K562 (cell line): ENCODE results near the gene TUBB2A. TPM values are rescaled to one million over a fixed set of nuclear protein-coding genes. Genes with fewer than 3 reads are reported as not detected.
A peak's percentile ranks its signal among the peaks of the same experiment; 100 is the strongest.

Experiments
- ADNP ChIP-seq: fragments of 200-800 bp; sonication (Bioruptor generic); IDR thresholded peaks from 2 replicates; pipeline ENCODE4 v1.6.1; 2016; ENCODE audit warnings: missing genetic modification characterization, missing compliant biosample characterization
- ATF3 ChIP-seq, 2 experiments: fragments of 450-650 bp in 1 of 2; sonication (generic) in 1 of 2; formaldehyde crosslinking in 1 of 2; IDR thresholded peaks in 1 of 2; conservative IDR thresholded peaks in 1 of 2; 2 replicates each; pipeline versions ENCODE4 v1.6.1 to v1.8.1; 2016 to 2023; ENCODE audit warnings: mild to moderate bottlenecking in 2 of 2, moderate library complexity in 2 of 2, inconsistent platforms in 1 of 2, missing genetic modification reagents in 1 of 2
- BCOR ChIP-seq: fragments of 450-650 bp; IDR thresholded peaks from 2 replicates; pipeline ENCODE4 v1.6.1; 2016
- CBX5 ChIP-seq: IDR thresholded peaks from 2 replicates; pipeline ENCODE4 v1.6.1; 2014; ENCODE audit warnings: low read depth, borderline replicate concordance
- CCNT2 ChIP-seq: IDR thresholded peaks from 2 replicates; pipeline ENCODE4 v1.6.1; 2011; ENCODE audit warnings: borderline replicate concordance, low read depth, mild to moderate bottlenecking, moderate library complexity, mixed read lengths, low read length; ENCODE audit not compliant: insufficient read length; ENCODE audit errors: extremely low read depth
- DEAF1 ChIP-seq: fragments of 450-650 bp; formaldehyde crosslinking; IDR thresholded peaks from 2 replicates; pipeline ENCODE4 v1.4.0; 2020; ENCODE audit warnings: mild to moderate bottlenecking, moderate library complexity
- ETV5 ChIP-seq: sonication (generic); formaldehyde crosslinking; IDR thresholded peaks from 2 replicates; pipeline ENCODE4 v1.4.0; 2020; ENCODE audit warnings: low read depth, mild to moderate bottlenecking, missing genetic modification reagents
- HCFC1 ChIP-seq: IDR thresholded peaks from 2 replicates; pipeline ENCODE4 v1.6.1; 2012; ENCODE audit warnings: low read depth, low read length, improper control_type of control experiment
- MLLT1 ChIP-seq, 2 experiments: fragments of 450-650 bp; IDR thresholded peaks; 2 replicates each; pipeline ENCODE4 v1.6.1; 2016
- RBFOX2 ChIP-seq: fragments of 200-400 bp; formaldehyde crosslinking; IDR thresholded peaks from 2 replicates; pipeline ENCODE4 v1.6.1; 2017; ENCODE audit warnings: low read depth, mild to moderate bottlenecking, low read length, moderate library complexity
- ZBTB11 ChIP-seq, 3 experiments: fragments of 200-800 bp in 1 of 3; fragments of 250-450 bp in 1 of 3; fragments of 450-650 bp in 1 of 3; sonication (Bioruptor Pico) in 1 of 3; sonication (Bioruptor generic) in 1 of 3; formaldehyde crosslinking in 1 of 3; IDR thresholded peaks; 2 replicates each; pipeline versions ENCODE4 v1.6.1 to v1.8.0; 2016 to 2022; ENCODE audit warnings: mild to moderate bottlenecking in 2 of 3, missing genetic modification characterization in 2 of 3, missing compliant biosample characterization in 1 of 3, moderate library complexity in 1 of 3
- ZBTB7A ChIP-seq: IDR thresholded peaks from 2 replicates; pipeline ENCODE4 v1.6.1; 2011; ENCODE audit warnings: low read depth, mild to moderate bottlenecking, low read length, moderate library complexity, borderline replicate concordance; ENCODE audit not compliant: control insufficient read depth
- ZFP91 ChIP-seq: sonication (generic); formaldehyde crosslinking; IDR thresholded peaks from 2 replicates; pipeline ENCODE4 v1.8.0; 2022; ENCODE audit warnings: mild to moderate bottlenecking, missing genetic modification reagents
- ZNF589 ChIP-seq: fragments of 200-800 bp; sonication (Bioruptor generic); IDR thresholded peaks from 2 replicates; pipeline ENCODE4 v1.6.1; 2016; ENCODE audit warnings: low read depth, missing genetic modification characterization, missing compliant biosample characterization
- ZNF76 ChIP-seq: fragments of 250-450 bp; sonication (Bioruptor Pico); IDR thresholded peaks from 2 replicates; pipeline ENCODE4 v1.4.0; 2020; ENCODE audit warnings: mild to moderate bottlenecking, moderate library complexity, borderline replicate concordance
- polyA plus RNA-seq, 8 experiments: library from polyadenylated mRNA; depleted of rRNA in 4 of 8; stranded (reverse) in 5 of 8; unstranded in 3 of 8; fragments of >200 nt; fragmentation: Nextera tagmentation in 2 of 8; fragmentation: Illumina TruSeq in 1 of 8; extraction: Ambion mirVana in 2 of 8; extraction: Trizol in 1 of 8; gene quantifications; 2 replicates each; pipeline versions ENCODE4 v1.2.1 to v1.2.3, GENCODE V29; 2011 to 2014; ENCODE audit warnings: inconsistent platforms in 1 of 8, missing spikeins in 1 of 8
- total RNA-seq, 7 experiments: library from RNA; depleted of rRNA in 6 of 7; stranded (reverse); fragments of >200 nt in 6 of 7; fragmentation: Illumina TruSeq in 2 of 7; extraction: Trizol in 2 of 7; gene quantifications; 2 replicates each; pipeline versions ENCODE4 v1.2.1 to v1.2.3, GENCODE V29; 2011 to 2021; ENCODE audit warnings: low replicate concordance in 1 of 7

Gene TUBB2A
- total and polyA plus RNA-seq, 9 of the 15 experiments (the other 6 are each of a cell fraction or from before 2014, with no cell fraction given): 3.6 to 92.1 (median 45.6) TPM

GRCh38 chr6:3195695-3196497, 38.6 kb upstream of the TUBB2A start (continued):
- TF ChIP-seq ZBTB11 (CRISPR knock-in tag; IDR thresholded peaks at IDR 0.05): 0 out of 6 replicates have a peak, but pooled peaks of 1 of the 3 experiments have one; percentile 32
- TF ChIP-seq HCFC1: no peak
- peak in 1 of 2 experiments; percentile 53; a peak in 1 of 4 replicates for TF ChIP-seq MLLT1 (IDR thresholded peaks at IDR 0.05)
- no peak for TF ChIP-seq ADNP (tag)
- no peak; the same call in 1 of the 2 replicates for TF ChIP-seq ATF3 (IDR thresholded peaks at IDR 0.05)
- TF ChIP-seq ATF3 (CRISPR knock-in tag; conservative IDR thresholded peaks at IDR 0.05): no peak
- no peak for TF ChIP-seq ZFP91 (CRISPR knock-in tag)
- TF ChIP-seq CBX5: no peak
- peak; percentile 14; the same call in 1 of the 2 replicates for TF ChIP-seq ZBTB7A
- 0 out of 2 replicates have a peak, but pooled peaks have one; percentile 8 for TF ChIP-seq DEAF1 (CRISPR knock-in tag)
- no peak for TF ChIP-seq CCNT2
- no peak for TF ChIP-seq ZNF76
- no peak for TF ChIP-seq ETV5 (CRISPR knock-in tag)
- TF ChIP-seq BCOR: 0 out of 2 replicates have a peak, but pooled peaks have one; percentile 10
- TF ChIP-seq RBFOX2: peak; percentile 72
- TF ChIP-seq ZNF589: 0 out of 2 replicates have a peak, but pooled peaks have one; percentile 63
